ENCODE results near the gene GJC2. TPM values are rescaled to one million over a fixed set of nuclear protein-coding genes. Genes with fewer than 3 reads are reported as not detected.

GJC2 gene
- polyA plus RNA-seq, 1 of the 3 experiments (the other 2 are of a cell fraction) = 0.92 TPM

DNA sequence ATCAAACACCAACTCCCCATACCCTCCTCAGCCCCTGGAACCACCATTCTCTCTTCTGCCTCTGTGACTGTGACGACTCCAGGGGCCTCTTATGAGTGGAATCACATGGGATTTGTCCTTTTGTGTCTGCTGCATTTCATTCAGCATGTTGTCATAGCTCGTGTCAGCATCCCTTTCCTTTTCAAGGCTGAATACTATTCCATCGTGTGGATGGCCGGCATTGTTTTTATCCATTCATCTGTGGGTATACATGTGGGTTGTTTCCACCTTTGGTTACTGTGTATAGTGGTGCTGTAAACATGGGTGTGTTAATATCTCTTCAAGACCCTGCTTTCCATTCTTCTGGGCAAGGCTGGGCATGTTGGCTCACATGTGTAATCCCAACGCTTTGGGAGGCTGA is 41.0 kb downstream of the GJC2 start (continued):
- TF ChIP-seq FOSL2 (IDR thresholded peaks at IDR 0.05; ENCODE audit: borderline replicate concordance, low read depth) (no peak), JUND (IDR thresholded peaks at IDR 0.05) (no peak), GABPA (IDR thresholded peaks at IDR 0.05; ENCODE audit: low read depth) (no peak), RAD21 (IDR thresholded peaks at IDR 0.05; ENCODE audit: low read length) (no peak), TCF12 (IDR thresholded peaks at IDR 0.05) (no peak)

DNA sequence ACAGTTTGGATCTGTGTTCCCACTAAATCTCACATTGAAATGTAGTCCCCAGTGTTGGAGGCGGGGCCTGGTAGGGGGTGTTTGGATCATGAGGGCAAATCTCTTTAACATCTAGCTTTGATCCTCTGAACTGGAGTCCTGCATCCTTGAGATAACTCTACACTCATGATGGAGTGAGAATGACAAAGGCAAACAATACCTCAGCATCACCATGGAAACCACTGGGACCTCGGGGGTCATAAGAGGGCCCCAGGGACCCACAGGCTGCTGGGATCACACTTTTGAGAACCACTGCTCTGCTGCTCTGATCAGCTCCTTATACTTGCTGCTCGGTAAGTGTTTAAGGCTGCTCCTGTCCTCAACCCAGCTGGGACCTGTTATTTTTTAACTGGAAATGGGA is 44.7 kb downstream of the GJC2 start:
- CTCF ChIA-PET = no interaction called here
- no peak for DNase-seq
- H3K4me2 ChIP-seq = no peak overlapping the region
- POLR2A ChIA-PET = no interaction called here
- no peaks in the 10 kb centered on the region for H3K4me1 ChIP-seq (ENCODE audit: control insufficient read depth in 1 of 2, insufficient read depth in 2 of 2, low read depth in 1 of 2, low read length in 1 of 2)
- H4K20me1 ChIP-seq (ENCODE audit: insufficient read depth) = no peaks in the 10 kb centered on the region
- H3K9me3 ChIP-seq = peaks cover 5% of the 10 kb centered on the region
- H3K27me3 ChIP-seq (ENCODE audit: insufficient read depth) = no peaks in the 10 kb centered on the region
- H2AFZ ChIP-seq (ENCODE audit: low read depth) = no peak overlapping the region
- H3K79me2 ChIP-seq (ENCODE audit: insufficient read depth) = no peaks in the 10 kb centered on the region
- WGBS (ENCODE audit: low lambda C conversion rate) = 54% methylated on average over 3 of the region's 3 CpGs
- no peak overlapping the region for H3K9ac ChIP-seq
- peaks cover 7% of the 10 kb centered on the region for H3F3A ChIP-seq (replicated peaks; ENCODE audit: insufficient read depth)
- H3K9me2 ChIP-seq = no peaks in the 10 kb centered on the region
- H3K36me3 ChIP-seq (replicated peaks in 1 of 2; ENCODE audit: control insufficient read depth in 1 of 2, insufficient read depth in 2 of 2, low read length in 1 of 2) = peaks cover 0 to 3% of the 10 kb centered on the region in 2 experiments
- TF ChIP-seq NFIC (IDR thresholded peaks at IDR 0.05; ENCODE audit: borderline replicate concordance) (no peak), POLR2AphosphoS5 (IDR thresholded peaks at IDR 0.05; ENCODE audit: low read depth, low read length) (no peak), MEF2A (IDR thresholded peaks at IDR 0.05; ENCODE audit: borderline replicate concordance, low read depth) (no peak), JUND (IDR thresholded peaks at IDR 0.05) (no peak), RCOR1 (IDR thresholded peaks at IDR 0.05; ENCODE audit: low read length) (no peak), YY1 (IDR thresholded peaks at IDR 0.05; ENCODE audit: low read depth) (no peak), MXI1 (IDR thresholded peaks at IDR 0.05; ENCODE audit: low read depth, low read length) (no peak), TEAD4 (IDR thresholded peaks at IDR 0.05; ENCODE audit: borderline replicate concordance, insufficient read depth) (no peak), SMC3 (IDR thresholded peaks at IDR 0.05; ENCODE audit: low read depth, low read length) (no peak), RXRA (IDR thresholded peaks at IDR 0.05; ENCODE audit: borderline replicate concordance, low read depth) (no peak), EP300 (IDR thresholded peaks at IDR 0.05; ENCODE audit: borderline replicate concordance in 1 of 2, low read depth in 1 of 2, low read length in 1 of 2) (no peak), FOXJ3 (CRISPR knock-in tag; IDR thresholded peaks at IDR 0.05) (no peak), FOSL2 (IDR thresholded peaks at IDR 0.05; ENCODE audit: borderline replicate concordance, low read depth) (no peak)
- TF ChIP-seq, protein P1, sequence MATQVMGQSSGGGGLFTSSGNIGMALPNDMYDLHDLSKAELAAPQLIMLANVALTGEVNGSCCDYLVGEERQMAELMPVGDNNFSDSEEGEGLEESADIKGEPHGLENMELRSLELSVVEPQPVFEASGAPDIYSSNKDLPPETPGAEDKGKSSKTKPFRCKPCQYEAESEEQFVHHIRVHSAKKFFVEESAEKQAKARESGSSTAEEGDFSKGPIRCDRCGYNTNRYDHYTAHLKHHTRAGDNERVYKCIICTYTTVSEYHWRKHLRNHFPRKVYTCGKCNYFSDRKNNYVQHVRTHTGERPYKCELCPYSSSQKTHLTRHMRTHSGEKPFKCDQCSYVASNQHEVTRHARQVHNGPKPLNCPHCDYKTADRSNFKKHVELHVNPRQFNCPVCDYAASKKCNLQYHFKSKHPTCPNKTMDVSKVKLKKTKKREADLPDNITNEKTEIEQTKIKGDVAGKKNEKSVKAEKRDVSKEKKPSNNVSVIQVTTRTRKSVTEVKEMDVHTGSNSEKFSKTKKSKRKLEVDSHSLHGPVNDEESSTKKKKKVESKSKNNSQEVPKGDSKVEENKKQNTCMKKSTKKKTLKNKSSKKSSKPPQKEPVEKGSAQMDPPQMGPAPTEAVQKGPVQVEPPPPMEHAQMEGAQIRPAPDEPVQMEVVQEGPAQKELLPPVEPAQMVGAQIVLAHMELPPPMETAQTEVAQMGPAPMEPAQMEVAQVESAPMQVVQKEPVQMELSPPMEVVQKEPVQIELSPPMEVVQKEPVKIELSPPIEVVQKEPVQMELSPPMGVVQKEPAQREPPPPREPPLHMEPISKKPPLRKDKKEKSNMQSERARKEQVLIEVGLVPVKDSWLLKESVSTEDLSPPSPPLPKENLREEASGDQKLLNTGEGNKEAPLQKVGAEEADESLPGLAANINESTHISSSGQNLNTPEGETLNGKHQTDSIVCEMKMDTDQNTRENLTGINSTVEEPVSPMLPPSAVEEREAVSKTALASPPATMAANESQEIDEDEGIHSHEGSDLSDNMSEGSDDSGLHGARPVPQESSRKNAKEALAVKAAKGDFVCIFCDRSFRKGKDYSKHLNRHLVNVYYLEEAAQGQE (IDR thresholded peaks at IDR 0.05; ENCODE audit: low read depth, low read length) = no peak
- TF ChIP-seq, protein P2, sequence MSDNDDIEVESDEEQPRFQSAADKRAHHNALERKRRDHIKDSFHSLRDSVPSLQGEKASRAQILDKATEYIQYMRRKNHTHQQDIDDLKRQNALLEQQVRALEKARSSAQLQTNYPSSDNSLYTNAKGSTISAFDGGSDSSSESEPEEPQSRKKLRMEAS (IDR thresholded peaks at IDR 0.05; ENCODE audit: low read depth) = no peak
- no peak overlapping the region for H3K4me3 ChIP-seq (ENCODE audit: low read depth in 2 of 2, low read length in 1 of 2)
- no peak overlapping the region for H3K27ac ChIP-seq (ENCODE audit: low read depth in 2 of 2, low read length in 1 of 2)
